NCI-H146 treated with DMSO at 0.1 percent for 48 hours (cell line): Measurements from ENCODE around the gene PSRC1.
A peak's percentile ranks its signal among the peaks of the same experiment; 100 is the strongest.
"Not testable (repeated sequence)": the region's sequence is repeated elsewhere in the genome, so short reads cannot be mapped to it uniquely, and the experiment has no call there.

Experiments used
- DNase-seq: peaks from one replicate; lab custom pipeline; 2025; ENCODE audit not compliant: unreplicated experiment; lab: John Stamatoyannopoulos, UW

Gene PSRC1

DNA sequence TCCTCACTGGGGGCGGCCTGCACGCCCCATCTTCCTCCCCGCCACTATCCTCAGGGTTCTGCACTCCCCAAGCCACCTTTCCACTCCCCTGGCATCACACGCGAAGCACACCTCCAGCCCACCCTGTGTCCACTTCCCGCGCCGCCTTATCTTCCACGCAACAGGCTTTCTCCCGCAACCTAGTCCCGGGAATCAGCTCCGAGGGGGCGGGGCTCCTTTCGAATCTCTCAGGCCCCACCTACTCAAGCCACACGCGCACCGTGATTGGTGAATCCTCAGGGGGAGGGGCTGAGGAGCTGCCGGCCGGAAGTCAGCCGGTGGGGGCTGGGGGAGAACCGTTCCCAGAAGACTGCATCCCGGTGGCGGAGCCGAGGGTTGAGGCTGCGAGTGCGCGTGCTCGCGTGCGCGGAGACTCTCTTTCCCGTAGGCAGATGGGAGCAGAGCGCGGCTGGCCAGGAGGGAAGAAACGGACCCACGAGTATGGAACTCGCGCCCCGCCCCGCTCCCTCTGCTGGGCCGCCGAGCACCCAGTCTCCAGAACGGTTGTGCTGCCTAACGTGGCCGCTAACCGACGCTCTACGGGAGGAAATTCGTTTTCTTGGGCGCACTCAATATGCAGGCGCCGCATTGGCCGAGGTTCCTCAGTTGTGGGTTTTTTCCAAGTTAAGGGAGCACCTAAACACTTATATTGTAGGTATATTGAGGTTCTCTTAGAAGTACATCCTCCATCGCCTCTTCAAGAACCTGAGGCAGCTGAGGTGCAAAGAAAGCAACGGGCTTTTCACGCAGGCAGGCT, at the start of gene PSRC1:
Gene PSRC1 (minus strand): TSS at position 194 of the 796 bp plus-strand sequence.
- DNase-seq = peak; percentile 87

DNA sequence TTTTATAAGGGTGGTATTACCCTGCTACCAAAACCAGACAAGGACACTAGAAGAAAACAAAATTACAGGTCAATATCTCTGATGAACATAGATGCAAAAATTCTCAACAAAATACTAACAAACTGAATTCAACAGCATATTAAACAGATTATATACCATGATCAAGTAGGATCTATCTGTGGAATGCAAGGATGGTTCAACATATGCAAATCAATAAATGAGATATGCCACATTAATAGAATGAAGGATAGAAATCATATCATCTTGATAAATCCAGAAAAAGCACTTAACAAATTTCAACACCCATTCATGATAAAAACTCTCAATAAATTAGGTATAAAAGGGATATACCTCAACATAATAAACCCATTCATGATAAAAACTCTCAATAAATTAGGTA, 48.2 kb upstream of the PSRC1 start:
- DNase-seq = no peak

DNA sequence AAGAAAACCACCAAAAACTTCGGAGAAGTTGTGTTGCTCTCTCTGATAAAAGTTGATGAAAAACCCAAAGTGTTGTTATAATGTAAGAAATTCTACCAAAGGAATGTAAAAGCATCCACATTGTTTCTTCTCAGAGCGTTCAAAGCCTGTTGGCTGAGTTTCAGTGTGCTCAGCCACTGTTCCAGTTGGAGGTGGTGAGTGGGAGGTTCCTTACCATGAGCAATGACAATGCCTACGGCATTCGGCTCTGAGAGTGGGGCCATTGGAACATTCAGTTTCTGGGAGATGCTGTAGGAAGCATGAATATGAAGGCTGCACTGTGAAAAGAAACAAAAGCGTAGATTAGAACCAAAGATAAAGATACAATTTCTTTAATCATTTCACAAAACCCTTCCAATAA, 44.3 kb upstream of the PSRC1 start:
- DNase-seq = no peak

DNA sequence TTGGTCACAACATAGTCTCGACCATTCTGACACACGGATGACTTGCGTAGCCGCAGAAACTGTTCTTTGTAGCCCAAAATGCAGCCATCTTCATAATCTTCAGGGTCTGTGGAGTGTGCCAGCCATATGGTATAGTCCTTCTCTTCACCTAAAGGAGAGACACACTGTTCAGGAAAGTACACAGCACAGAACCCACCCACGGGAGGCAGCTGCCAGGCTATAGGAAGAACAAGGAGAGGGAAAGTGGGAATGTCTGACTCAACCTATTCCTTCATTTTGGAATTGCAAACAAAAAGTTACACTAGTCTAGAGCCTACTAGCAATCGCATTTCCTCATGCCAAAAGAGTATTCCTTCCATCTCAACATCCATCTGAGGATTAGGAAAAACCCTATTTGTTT, 40.0 kb upstream of the PSRC1 start:
- no peak for DNase-seq

DNA sequence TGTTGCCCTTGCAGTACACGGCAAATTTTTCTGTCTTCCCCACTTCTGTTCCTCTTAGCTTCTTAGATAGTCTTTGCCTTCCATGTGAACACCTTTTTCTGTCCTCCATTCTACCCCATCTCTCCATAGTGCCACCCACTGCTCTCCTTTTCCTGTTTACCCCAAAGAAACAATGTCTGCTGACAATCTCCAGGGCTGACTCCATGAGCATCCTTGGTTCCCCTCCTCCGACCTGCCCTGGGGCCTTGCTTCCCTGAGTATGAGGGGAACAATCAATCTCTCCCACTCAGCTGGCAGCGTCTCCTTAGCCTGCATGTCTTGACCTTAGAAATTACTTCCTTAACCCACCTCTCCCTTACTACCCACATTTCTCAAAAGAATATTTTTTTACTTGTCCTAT, 36.2 kb upstream of the PSRC1 start:
- DNase-seq = no peak

DNA sequence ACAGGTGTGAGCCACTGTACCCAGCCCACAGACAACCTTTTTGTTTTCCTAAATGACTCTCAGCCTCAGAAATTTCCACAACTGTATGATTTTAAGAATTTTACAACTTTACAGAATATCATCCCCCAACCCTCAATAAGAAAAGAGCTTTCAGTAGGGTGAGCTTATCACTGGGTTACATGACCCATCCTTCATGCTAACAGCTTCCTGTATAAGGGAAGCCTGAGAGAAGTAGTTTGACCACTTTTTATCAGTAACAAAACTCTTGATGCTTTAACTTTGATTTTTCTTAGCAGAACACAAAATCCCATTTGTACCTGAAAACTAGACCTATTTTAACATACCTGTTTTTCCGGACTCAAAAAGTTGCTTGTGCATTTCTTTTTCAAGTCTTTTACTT, 33.6 kb upstream of the PSRC1 start:
- DNase-seq = no peak

DNA sequence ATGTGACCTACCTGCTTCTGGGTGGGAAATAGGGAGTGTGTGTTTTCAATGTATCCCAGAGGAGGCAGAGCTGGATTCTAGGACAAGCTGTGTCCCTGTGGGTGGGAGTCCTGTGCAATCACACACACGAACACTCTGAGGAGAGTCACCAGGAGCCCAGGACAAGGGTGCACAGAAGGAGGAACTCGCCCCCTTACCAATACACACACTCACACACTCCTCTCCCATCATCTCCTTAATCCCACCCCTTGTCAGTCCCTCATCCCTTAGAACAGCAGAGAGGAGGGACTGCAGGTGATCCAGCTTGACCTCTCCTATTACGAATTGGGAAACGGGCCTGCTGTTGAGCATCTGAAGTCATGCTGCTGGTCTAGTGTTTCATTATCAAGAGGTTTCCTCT, 32.3 kb upstream of the PSRC1 start:
- no peak for DNase-seq

DNA sequence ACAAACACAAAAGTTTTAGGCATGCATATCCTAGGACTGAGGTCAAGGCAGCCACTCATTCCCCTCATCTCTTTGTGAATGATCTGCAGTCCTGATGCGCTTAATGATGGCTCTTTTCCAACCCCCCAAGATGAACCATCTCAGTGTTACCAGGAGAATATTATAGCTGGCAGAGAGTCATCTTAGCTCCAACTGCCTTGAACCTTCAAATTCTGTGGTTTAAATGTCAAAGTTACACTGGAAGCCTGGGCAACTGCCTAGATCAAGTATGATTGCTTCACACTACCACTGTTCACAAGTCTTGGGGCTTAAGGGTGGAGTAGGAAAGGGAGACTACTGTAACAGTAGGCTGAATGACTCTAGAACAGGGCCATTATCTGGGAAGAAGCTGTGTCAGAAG, 31.9 kb upstream of the PSRC1 start:
- DNase-seq = no peak

DNA sequence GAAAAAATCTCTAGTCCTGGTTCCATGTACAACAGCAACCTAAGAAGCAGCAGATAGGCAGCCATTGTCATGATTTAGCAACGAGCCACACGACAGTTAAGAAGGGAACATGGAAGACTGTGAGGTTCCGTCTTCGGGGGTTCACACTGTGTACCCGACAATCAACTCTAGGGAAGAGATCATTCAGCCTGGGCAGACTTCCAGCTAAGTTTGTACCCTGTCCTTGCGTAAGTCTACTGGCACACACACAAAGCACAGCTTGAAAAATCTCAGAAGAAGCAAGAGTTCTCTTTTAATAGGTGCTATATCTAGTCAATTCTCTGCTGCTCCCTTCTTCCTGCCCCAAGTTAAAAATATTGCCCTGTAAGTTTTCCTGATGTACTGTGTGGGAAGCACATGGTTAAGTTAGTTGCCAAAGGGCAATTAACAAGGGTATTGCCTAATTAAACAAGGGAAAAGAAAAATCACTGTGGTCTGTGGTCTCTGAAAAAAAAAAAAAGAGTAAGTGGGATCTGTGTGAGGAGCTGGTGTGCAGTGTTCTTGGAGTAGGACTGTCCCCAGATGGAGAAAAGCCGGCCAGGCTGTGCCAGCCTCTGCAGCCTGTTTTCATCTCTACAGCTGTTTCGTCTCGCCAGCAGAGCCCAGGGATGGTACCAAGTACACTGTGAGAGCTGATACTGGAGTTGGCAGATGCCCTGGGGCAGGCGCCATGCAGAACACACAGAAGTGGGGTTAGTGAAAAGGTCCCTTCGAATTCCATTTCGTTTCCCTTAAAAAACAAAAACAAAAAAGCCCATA, 30.2 kb upstream of the PSRC1 start:
- DNase-seq = no peak

DNA sequence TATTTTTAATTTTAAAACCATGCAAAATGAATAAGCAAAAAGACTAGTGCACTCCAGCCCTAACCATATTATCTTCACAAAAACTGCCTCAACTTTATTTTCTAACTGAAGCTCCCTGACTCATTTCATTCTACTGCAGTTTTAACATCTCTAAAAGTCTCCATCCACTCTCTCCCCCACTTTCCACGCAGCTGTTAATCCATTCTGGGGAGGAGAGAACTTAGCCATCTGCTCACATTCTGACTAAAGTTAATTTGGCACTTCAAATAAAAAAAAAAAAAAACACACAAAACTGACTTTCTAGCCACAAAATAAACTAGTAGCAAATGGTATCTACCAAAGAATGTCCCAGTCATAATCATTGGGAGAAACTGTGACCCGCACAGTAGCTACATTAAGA, 29.3 kb upstream of the PSRC1 start:
- DNase-seq = no peak

DNA sequence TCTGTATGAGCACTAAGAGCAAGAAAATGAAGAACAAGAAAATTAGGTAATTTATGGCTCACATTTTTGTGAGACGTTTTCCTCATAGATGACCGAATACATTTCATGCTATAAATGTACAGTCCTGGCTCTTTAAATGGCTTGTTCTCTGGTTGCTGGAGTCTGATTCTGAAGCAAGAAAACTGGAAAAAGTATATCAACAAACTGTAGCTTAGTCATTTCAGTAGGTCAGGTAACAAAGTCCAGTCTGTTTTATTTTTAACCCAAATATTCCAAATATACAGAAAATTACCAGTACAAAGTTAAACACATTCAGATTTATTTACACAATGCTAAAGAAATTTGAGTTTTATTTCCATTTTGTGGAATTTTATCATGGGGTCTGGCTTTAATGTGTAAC, 26.4 kb upstream of the PSRC1 start:
- no peak for DNase-seq

DNA sequence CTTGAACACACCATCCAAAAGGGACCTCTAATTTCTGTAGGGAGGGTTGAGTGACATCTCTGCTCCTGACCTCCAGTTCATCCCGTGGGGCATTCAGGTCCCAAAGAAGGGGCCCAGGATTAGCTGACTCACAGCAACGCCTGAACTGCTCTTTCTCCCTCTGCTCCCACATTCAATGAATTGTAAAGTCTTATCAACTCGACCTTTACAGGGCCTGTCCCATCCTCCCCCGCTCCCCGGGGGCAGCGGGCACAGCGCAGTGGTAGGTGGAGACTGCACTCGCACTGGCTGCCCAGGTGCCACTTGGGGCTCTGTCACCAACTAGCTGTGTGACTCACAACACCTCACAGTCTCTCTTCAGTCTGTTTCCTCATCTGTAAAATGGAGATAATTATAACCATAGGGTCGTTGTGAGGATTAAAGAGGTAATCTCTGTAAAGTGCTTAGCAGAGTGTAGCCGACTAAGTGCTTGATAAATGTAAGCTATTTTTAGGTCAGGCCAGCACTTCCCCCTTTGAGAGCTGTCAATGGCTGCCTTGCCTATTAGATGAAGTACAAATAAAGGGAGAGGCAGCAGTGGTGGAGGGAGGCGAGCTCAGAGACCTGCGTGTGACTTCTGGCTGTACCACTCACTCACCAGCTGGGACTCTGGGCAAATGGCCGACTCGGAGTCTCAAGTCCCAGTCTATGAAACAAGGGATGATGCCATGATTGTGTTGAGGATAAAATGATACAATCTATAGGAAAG, 24.5 kb upstream of the PSRC1 start:
- no peak for DNase-seq

DNA sequence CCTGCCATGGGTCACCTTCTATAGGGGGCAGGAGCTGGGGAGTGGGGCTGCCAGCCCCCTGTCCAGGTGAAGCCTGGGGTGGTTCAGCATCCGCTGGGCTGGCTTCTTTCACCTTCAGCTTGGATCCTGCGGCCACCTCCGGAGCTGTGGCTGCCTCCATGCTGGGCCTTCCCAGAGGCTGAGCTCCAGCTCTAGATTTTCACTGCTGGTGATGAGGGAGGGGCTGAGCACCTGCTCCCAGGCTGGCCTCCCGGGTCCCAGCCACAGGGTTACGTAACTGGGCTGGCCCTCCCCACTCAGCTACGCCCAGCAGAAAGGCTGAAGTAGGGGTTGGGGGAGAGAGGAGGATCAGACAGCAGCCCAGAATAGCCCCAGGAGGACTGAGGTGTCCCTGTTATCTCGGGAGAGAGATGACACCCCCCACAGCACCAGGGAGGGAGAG, 23.9 kb upstream of the PSRC1 start, which contains the start of gene MYBPHL:
Gene MYBPHL (minus strand): TSS at position 180 of the 442 bp plus-strand sequence. CDS start 20 bp downstream, at position 160.
- no peak for DNase-seq

DNA sequence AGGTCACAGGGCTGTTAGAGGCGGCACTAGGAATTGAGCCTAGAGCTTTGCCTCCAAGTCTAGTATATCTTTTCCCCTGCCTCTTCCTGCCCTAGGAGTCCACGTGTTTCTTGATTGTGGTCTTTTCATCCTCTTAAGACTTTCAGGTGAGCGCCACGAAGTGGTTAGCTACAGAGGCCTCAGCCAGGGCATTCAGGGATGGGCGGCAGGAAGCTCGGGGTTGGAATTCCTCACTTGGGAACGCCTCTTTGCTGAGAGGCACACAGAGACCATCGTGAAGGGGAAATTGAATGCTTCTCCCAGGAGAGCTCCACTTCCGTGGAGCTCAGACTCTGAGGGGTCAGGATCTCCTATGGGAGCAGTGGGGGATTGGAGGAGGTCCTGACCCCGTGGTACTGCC, 23.0 kb upstream of the PSRC1 start:
- not testable (repeated sequence) for DNase-seq

DNA sequence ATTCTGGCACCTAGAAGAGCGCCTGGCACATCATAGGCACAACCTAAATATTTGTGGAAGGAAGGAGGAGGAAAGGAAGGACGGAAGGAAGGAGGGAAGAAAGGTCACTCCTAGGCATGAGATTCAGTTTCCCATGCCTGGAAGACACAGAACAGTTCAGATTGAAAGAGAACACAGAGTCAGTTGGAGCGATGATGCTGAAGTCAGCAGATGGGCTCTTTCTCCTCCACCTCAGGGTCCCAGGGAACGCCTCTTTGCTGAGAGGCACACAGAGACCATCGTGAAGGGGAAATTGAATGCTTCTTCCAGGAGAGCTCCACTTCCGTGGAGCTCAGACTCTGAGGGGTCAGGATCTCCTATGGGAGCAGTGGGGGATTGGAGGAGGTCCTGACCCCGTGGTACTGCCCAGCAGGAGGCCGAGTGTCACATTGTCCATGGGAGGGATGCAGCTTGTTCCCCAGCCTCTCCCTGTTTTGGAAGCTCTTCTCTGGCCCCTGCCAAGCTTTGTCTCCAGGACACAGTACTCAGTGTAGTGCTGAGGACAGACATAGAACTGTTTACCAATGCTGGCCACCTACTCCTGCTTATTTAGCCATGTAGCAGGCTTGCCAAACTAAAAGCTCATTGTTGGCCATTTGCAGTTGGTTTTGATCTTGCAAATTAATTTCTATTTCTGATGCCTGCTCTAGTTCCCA, 21.4 kb upstream of the PSRC1 start:
- no peak for DNase-seq

DNA sequence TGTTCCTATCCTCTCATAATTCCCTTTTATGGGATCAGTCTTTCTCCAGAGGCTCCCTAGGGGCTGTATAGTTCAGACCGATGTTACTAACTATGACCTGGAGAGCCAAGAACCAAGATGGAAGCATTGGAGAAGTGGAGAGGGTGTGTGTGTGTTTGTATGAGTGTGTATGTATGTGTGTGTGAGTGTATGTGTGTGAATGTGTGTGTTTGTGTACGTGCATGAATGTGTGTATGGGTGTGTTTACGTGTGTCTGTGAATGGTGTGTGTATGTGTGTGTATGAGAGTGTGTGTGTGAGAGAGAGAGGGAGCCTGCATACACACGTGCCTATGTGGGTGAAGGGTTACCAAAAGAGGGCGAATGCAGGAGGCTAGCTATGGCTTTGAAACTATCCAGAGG, 18.9 kb upstream of the PSRC1 start:
- DNase-seq = no peak

DNA sequence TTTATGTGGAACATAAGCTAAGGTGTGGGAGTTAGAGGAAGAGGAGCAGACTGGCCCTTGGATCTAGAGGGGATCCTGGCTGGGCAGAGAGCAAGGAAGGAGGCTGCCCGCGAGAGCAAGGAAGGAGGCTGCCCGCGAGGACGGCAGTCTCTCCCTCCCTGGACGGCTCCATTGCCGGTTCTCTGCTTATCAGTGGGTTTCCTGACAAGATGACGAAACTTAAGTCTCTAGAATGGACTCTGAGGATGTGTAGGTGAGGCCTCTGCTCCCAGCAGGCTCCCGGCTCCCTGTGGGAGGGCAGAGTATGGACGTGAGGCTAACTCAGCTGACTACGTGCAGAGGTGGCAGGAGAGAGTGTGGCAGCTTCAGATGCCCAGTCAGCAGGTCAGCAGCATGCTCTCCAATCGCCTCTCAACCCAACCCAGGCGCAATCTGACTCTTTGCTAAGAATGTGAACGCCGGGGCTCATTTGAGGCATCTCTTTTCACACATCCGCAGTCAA, 17.8 kb upstream of the PSRC1 start:
- no peak for DNase-seq

DNA sequence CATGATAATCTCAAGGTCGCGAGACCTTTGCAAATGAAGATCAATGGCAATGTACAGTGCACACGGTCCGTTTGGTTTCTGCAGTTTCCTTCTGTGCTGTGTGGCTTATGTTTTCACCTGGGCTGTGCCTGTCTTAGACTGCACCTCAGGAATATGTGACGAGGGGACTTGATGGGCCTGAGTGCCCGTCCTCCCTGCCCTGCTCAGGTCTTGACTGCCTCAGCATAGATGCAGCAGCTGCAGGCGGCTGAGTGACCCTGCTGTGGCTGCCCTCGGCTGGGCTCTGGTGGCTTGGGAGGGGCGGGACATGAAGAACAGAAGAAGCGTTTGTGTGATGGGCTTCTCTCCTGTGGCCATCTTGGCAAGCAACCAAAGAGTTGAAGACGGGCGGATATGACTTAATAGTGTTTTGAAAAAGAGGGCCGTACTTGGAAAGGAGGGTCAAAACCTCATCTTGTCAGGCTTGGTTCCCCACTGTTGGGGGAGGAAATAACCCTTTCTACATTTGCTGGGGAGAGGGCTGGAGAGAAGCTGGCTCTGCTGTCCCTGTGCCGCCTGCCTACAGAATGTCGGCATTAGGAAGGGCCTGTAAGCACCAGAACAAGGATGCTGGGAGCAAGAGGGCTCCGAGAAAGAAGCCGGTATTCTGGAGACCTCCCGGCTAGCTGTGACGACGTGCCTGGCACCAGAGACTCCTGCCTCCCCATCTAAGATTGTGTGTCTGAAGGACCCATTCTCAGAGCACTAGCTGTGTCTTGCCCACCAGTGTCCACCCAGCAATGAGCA, 16.8 kb upstream of the PSRC1 start:
- no peak for DNase-seq

DNA sequence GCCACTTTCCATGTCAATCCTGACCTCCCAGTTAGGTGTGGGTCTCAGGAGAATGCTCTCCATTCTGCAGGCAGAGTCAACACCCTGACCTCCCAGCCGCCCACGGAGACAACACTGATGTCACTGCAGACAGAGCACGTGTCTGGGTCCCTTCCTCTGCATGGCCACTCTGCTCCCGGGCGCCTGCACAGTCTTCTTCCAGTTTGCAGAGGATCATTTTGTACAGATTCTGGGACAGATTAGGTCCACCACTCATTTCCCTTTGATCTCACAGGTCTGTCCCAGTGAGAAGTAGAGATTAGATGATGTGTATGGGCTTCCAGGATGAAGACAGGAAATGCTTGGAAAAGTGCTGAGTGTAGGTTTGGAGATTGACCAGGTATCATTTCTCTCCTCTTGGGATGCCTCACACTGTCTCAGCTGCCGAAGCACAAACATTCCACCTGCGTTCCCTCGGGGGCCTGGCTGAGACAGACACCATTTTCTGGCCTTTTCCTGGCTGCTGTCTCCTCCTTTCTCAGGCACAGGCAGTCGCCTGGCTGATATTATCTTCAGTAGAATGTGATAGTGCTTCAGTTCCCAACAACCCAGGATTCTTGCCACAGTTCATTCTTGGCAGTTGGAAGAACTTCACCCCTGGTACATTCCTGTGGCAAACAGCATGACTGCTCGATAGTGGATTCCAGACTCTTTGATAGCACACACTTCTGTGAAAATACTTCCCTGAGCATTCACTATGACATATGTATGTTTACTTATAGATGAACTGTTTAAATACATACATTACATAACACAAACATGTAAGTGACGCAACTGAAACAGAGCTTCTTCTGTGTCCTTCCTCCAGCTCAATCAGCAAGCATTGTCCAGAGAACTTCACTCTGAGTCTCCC, 16.0 kb upstream of the PSRC1 start:
- no peak for DNase-seq
